GM21825 (cell line): ENCODE data around the gene CBLC.

Experiments
- ATAC-seq: cut with Tn5 transposase; IDR thresholded peaks from one replicate; pipeline ENCODE4 v1.9.1; 2021; ENCODE audit warnings: mild to moderate bottlenecking, moderate library complexity; ENCODE audit not compliant: unreplicated experiment

CBLC gene, protein sequence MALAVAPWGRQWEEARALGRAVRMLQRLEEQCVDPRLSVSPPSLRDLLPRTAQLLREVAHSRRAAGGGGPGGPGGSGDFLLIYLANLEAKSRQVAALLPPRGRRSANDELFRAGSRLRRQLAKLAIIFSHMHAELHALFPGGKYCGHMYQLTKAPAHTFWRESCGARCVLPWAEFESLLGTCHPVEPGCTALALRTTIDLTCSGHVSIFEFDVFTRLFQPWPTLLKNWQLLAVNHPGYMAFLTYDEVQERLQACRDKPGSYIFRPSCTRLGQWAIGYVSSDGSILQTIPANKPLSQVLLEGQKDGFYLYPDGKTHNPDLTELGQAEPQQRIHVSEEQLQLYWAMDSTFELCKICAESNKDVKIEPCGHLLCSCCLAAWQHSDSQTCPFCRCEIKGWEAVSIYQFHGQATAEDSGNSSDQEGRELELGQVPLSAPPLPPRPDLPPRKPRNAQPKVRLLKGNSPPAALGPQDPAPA

DNA sequence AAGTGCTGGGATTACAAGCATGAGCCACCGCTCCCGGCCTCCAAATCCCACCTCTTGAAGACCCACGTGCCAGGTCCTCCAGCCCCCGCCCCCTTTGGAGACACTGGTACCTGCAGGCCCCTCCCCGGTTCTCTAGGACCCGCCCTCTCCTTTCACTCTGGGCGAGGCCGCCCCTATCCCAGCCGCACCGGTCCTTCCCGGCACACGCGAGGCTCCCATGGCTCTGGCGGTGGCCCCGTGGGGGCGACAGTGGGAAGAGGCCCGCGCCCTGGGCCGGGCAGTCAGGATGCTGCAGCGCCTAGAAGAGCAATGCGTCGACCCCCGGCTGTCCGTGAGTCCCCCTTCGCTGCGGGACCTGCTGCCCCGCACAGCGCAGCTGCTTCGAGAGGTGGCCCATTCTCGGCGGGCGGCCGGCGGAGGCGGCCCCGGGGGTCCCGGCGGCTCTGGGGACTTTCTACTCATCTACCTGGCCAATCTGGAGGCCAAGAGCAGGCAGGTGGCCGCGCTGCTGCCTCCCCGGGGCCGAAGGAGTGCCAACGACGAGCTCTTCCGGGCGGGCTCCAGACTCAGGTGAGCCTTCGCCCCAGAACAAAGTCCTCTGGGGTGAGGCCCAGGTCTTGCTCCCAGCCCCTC is at the start of gene CBLC:
Gene CBLC (plus strand): TSS at position 176 of the 633 bp plus-strand sequence. CDS start 42 bp downstream, at position 218.
- ATAC-seq: no peak

DNA sequence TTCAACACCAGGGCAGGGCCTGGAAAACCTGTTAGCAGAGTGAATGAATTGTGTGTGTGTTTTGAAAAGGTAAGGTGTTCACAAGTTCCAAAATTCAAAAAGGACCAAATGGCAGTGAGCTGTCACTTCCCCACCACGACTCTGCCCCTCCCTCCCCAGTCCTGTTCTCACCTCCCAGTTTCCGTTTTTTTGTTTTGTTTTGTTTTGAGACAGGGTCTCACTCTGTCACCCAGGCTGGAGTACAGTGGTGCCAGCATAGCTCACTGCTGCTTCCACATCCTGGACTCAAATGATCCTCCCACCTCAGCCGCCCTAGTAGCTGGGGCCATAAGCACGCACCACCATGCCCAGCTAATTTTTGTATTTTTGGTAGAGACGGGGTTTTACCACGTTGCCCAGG is 49.5 kb upstream of the CBLC start:
- no peak for ATAC-seq

DNA sequence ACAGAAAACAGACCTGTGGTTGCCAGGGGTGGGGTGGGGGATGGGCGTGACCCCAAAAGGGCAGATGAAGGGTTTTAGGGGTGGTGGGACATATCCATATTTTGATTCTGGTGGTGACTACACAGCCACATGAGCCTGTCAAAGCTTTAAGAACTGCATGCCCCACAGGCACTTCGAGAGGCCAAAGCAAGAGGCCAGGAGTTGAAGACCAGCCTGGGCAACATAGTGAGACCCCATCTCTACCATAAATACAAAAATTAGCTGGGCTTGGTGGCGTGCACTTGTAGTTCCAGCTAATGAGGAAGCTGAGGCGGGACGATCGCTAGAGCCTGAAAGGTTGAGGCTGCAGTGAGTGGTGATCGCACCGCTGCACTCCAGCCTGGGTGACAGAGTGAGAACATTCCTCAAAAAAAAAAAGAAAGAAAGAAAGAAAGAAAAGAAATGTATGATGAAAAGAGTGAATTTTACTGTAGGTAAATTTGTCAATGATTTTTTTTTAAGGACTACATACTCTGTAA is 48.1 kb upstream of the CBLC start:
- no peak for ATAC-seq

DNA sequence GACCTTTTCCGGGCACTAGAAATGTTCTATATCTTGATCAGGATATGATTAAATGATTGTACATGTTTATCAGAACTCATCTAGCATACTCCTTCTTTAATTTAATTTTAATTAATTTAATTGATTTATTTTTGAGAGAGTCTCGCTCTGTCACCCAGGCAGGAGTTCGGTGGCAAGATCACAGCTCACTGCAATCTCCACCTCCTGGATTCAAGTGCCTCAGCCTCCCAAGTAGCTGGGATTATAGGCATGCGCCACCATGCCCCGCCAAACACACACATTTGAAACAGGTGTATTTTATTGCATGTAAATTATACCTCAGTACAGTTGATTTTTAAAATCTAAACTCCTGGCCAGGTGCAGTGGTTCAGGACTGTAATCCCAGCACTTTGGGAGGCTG is 46.6 kb upstream of the CBLC start:
- no peak for ATAC-seq

DNA sequence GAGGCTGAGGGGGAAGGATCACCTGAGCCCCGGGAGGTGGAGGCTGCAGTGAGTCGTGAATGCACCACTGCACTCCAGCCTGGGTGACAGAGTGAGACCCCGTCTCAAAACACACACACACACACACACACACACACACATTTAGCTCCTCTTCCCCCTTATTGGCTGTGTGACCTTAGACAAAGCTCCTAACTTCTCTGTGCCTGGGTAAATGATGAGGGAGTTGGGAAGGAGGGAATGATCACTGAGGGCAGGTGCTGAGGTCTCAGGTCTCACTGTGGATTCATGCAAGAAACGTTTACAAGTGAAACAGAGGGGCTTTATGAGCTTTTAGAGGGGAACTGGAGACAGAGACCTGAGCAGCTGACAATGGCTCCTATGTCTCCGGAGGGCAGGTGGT is 46.1 kb upstream of the CBLC start:
- ATAC-seq: no peak

DNA sequence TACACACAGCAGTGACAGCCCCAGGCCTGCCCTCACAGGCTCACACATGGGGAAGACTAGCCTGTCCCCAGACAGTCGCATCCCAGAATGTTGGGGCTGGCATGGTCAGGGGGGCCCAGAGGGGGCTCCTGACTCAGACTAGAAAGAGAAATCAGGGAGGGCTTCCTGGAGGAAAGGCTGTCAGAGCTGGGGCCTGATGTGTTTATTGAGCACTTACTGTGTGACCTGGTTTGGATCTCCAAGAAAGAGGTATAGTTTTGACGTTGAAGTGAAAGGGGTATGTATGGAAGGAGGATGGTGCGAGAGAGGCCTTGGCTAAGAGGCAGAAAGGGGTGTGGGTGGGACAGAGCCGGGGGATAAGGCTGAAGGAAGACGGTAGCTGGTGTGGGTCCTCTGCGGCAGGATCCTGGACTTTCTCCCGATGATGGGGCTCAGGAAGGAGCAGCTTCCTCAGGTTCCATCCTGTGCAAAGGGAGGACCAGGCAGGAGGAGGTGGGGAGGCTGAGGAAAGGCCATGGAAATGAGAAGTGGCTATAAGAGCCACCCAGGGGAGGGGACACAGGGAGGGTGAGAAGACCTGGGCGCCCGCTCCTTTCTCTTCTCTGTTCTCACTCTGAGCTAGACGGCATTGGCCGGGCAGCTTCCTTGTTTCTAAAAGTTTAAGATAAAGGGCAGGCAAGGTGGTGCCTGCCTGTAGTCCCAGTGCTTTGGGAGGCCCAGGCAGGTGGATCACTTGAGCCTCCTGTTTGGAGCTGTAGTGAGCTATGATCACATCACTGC is 45.3 kb upstream of the CBLC start:
- ATAC-seq: no peak

DNA sequence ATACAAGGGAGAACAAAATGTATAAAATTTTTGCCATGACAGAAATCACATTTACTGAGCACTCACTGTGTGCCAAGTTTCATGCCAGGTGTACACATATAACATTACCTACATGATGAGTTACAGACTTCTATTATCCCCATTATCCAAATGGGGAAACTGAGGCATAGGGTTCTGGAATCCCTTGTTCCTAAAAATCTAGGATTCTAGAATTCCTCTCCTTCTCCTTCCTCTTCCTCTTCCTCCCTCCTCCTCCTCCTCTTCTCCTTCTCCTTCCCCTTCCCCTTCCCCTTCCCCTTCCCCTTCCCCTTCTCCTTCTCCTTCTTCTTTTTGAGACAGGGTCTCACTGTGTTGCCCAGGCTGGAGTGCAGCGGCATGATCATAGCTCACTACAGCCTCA is 43.3 kb upstream of the CBLC start:
- no peak for ATAC-seq

DNA sequence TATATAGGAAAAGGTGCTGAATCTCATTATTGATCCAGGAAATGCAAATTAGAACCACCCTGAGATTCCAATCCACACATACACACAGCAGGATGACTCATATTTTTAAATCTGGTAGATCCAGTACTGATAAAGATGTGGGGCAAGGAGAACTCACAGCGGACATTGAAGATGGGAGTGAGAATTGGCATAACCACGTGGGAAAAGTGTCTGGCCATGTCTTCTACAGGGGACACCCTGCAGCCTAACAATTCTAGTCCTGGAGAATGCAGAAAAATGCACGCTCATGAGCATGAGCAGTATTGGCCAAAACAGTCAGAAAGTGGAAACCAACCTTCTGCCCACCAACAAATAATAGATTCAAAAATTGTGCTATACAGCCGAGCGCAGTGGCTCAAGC is 42.7 kb upstream of the CBLC start:
- no peak for ATAC-seq

DNA sequence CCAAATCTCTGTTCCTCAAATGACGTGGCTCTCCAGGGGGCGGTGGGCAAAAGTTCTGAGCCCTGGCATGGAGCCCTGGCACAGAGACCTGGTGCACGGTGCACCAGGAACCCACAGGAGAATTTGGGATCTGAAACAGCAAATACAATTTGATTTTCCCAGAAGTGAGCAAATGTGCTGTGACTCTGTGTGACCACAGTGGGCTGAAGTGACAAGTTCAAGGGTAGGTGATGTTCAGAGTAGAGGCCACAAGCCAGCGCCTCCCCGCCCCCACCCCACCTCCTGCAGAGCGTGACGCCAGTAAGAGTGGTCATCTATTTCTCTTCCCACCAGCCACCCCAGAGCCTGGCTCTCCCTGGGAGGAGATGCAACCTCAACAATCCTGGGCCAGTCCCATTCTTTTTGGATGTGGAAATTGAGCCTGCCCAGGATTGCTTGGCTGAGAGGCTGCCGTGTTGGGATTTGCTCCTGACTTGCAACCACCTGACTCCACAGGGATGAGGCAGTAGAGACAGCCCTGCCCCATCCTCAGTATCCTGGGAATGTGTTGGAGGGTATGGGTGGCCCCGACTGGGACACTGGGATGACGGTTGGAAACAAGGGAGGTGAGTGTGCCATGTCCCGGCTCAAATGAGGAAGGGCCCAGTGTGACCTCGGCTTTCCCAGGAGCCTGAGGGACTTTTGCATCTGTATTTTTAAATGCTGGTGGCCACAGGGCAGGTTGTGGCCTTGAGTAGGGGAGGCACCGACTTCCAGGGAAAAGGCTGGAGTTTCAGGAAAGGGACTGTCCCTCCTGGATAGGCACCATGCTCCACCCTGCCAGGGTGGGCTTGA is 40.2 kb upstream of the CBLC start:
- ATAC-seq: no peak

DNA sequence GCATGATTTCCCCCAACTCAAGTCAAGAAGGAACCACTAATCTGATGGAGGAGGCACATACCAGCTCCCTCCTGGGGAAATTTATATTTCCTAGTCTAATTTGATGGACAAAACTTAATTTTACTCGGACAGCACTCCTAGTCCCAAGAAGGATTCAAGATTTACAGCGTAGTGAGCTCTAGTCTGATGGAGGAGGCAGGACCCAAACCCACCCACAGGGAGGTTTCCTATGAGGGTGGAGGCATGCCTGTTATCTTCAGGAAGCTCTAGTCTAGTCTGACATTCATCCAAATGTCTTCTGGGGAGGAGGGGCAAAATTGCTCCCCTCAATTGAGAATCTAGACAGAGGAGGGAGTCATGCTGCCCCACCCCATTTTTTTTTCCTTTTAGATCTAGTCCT is 39.6 kb upstream of the CBLC start:
- no peak for ATAC-seq

DNA sequence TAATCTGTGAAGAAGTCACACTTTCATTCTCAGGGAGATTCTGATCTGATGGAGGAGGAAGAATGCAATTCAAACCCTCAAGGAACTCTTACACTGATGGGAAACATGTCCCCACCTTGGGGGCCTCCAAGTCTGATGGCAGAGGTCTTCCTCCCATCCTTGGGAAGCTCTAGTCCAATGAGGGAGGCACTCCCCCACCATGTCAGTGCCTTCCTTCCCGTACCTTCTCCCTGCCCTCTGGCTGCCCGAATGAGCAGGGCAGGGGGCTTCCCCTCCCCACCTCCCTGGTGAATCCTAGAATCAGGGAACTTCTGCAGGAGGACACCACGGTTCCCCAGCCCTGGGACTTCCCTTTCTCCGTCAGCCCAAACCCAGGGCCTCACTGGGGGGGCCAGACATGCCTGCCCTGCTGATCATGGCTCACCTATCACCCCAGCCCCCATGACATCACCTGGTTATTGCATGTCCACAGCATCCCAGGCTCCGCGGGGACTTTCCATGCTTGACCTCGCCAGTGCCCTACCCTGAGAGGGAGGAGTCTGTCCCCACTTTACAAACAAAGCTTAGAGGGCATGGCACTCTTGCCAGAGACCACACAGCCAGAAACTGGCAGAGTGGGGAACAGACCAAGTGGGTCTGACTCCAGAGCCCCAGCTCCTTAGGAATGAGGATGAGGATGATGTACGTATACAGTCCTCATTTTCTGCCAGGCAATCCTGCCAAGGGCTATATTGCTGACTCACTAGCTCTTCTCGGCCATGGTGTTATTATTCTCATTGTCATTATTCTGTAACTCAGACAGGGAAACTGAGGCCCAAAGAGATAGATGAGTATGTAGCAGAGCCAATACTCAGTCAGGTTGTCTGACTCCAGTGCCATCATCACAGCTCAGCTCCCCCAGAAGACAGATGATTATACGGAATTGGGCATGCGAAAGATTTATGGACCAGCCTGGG is 38.8 kb upstream of the CBLC start:
- ATAC-seq: no peak

DNA sequence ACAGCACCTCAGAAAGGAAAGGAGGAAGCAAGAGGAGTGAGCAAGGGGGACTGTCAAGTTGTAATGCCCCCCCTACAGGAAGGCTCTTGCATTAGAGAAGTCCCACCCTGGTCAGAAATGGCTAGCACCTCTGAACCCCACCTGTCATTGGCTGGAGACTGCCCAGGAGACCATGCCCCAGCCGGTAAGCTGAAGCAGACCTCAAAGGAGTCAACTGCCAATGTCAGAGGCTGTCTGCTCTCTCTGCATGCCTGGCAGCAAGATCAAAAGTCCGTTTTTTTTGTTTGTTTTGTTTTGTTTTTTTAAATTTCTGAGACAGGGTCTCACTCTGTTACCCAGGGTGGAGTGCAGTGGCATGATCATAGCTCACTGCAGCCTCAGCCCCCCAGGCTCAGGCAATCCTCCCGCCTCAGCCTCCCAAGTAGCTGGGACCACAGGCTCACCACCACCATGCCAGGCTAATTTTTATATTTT is 37.3 kb upstream of the CBLC start:
- no peak for ATAC-seq

DNA sequence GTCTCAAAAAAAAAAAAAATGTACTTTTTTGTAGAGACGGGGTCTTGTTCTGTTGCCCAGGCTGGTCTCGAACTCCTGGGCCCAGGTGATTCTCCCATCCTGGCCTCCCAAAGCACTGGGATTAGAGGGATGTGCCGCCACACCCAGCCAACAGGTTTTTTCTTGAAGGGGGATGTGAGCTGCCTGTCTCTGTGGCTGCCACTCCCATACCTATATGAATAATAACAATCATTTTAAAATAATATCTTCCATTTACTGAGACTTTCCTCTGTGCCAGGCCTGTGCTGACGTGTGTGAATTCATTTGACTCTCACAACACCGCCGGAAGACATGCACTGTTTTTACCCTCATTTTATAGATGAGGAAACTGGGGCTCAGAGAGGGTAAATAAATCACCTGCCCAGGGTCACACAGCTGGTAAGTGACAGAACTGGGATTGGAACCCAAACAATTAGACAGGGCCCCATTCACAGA is 36.4 kb upstream of the CBLC start:
- ATAC-seq: no peak

DNA sequence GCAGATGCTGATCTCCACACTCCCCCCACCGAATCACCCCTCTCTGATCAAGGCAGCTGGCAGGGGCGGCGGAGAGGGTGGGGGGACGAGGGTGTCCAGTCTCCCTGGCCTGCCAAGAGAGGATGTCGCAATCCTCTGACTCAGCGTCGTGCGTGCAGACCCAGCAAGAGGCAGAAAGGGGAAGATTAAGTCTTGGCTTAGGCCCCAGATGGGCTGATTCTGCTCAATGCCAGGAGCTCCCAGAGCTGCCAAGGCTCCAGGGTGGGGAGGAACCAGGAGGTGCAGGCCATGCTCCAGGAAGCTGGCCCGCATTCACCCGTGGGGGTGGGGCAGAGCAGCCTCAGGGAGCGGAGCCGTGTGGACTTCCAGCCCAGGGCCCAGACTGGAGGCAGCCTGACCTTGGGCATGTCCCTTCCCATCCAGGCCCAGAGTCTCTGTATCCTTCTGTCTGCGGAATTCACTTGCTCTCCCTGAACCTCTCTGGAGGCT is 35.8 kb upstream of the CBLC start:
- no peak for ATAC-seq

DNA sequence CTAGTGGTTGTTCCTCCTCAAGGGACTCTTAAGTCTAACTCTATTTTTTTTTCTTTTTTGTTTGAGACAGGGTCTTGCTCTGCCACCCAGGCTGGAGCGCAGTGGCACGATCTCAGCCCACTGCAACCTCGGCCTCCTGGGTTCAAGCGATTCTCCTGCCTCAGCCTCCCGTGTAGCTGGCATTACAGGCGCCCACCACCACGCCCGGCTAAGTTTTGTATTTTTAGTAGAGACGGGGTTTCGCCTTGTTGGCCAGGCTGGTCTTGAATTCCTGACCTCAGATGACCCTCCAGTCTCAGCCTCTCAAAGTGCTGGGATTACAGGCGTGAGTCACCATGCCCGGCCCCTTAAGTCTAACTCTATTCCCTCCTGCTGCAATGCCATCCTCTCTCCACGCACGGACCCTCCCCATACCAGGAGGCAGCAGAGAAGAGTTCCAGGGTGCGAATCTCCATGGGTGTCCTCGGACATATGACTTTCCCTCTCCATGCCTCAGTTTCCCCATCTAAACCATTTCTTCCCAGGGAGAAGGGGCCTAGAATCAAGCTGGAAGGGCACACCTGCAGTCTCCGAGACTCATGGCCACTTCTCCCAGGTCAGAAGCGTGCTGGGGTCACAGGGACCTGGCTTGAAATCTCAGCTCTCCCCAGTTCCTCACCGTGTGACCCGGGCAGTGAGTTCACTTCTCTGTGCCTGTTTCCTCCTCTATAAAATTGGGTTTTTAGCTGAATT is 35.2 kb upstream of the CBLC start:
- ATAC-seq: no peak

DNA sequence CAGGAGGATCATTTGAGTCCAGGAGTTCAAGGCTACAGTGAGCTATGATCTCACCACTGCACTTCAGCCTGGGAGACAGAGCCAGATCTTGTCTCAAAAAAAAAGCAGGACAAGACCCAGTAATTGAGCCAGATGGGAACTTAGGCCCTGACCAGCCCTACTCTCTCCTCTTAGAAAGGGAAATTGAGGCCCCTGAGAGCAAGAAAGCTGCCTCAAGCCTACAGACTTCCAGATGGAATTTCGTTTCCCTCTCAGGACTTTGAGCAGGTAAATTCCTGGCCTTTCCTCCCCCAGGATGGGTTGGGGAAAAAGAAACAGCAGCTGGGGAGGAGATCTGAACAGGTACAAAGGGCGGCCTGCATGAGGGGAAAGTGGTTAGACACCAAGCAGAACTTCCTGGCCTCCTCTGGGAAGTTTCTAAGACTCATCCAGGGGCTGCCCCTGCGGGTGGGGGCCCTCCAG is 32.8 kb upstream of the CBLC start:
- no peak for ATAC-seq

DNA sequence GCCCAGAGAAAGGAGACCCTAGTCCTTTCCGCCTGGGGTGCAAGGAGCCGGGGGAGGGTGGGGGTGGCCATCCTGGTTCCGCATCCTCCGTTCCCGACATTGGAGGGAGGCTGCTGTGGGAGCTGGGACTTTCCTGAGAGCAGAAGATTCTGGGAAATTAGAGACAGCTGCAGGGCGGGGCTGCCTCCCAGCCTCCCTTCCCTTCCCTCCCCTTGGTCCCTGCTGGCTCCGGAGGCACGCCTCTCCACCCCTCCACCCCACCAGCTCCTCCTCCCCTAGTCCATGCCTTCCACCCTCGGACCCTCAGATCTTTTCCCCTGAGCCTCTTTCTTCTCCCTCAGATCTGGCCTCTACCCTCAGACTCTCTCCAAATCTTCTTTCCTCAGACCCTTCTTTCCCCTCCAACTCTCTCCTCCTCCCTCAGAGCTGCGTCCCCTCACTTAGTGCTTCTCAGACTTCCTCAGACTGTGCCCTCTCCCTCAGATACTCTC is 32.3 kb upstream of the CBLC start:
- ATAC-seq: no peak
